HL-60 (cell line): Measurements from ENCODE around the gene IARS1.

Experiments
- GABPA ChIP-seq: IDR thresholded peaks from 2 replicates; pipeline ENCODE4 v1.6.1; 2012; ENCODE audit warnings: low read depth
- POLR2AphosphoS5 ChIP-seq: IDR thresholded peaks from 2 replicates; pipeline ENCODE4 v1.6.1; 2012; ENCODE audit warnings: low read depth
- TF ChIP-seq, protein P1 (sequence below): IDR thresholded peaks from one replicate; pipeline ENCODE4 v1.5.1; 2011; ENCODE audit warnings: low read length, control low read depth, inconsistent platforms; ENCODE audit not compliant: insufficient read depth
- TF ChIP-seq, protein P2 (sequence below): IDR thresholded peaks from 2 replicates; pipeline ENCODE4 v1.6.1; 2012; ENCODE audit warnings: low read depth; ENCODE audit not compliant: insufficient replicate concordance

DNA sequence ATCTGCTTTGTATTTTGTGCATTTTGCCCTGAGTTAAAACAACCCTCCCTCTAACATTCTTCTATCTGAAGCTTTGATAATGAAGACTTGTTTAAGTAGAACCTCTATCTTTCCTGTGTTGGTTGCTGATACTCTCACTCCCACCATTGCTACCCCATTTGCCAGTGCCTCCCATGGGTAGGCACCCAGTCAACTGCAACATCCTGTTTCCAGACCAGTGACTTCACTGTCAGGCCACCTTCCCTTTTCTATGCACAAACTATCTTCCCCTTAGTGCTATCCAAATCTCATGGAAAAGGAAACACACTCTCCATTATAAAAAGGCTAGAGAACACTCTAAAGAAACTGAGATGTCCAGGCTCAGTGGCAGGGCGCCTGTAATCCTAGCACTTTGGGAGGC is 5.6 kb upstream of the IARS1 start:
- TF ChIP-seq, protein P1, sequence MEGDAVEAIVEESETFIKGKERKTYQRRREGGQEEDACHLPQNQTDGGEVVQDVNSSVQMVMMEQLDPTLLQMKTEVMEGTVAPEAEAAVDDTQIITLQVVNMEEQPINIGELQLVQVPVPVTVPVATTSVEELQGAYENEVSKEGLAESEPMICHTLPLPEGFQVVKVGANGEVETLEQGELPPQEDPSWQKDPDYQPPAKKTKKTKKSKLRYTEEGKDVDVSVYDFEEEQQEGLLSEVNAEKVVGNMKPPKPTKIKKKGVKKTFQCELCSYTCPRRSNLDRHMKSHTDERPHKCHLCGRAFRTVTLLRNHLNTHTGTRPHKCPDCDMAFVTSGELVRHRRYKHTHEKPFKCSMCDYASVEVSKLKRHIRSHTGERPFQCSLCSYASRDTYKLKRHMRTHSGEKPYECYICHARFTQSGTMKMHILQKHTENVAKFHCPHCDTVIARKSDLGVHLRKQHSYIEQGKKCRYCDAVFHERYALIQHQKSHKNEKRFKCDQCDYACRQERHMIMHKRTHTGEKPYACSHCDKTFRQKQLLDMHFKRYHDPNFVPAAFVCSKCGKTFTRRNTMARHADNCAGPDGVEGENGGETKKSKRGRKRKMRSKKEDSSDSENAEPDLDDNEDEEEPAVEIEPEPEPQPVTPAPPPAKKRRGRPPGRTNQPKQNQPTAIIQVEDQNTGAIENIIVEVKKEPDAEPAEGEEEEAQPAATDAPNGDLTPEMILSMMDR = no peak
- TF ChIP-seq POLR2AphosphoS5 (no peak), GABPA (no peak)
- TF ChIP-seq, protein P2, sequence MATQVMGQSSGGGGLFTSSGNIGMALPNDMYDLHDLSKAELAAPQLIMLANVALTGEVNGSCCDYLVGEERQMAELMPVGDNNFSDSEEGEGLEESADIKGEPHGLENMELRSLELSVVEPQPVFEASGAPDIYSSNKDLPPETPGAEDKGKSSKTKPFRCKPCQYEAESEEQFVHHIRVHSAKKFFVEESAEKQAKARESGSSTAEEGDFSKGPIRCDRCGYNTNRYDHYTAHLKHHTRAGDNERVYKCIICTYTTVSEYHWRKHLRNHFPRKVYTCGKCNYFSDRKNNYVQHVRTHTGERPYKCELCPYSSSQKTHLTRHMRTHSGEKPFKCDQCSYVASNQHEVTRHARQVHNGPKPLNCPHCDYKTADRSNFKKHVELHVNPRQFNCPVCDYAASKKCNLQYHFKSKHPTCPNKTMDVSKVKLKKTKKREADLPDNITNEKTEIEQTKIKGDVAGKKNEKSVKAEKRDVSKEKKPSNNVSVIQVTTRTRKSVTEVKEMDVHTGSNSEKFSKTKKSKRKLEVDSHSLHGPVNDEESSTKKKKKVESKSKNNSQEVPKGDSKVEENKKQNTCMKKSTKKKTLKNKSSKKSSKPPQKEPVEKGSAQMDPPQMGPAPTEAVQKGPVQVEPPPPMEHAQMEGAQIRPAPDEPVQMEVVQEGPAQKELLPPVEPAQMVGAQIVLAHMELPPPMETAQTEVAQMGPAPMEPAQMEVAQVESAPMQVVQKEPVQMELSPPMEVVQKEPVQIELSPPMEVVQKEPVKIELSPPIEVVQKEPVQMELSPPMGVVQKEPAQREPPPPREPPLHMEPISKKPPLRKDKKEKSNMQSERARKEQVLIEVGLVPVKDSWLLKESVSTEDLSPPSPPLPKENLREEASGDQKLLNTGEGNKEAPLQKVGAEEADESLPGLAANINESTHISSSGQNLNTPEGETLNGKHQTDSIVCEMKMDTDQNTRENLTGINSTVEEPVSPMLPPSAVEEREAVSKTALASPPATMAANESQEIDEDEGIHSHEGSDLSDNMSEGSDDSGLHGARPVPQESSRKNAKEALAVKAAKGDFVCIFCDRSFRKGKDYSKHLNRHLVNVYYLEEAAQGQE = no peak
